ENCODE results near the gene RTN1.

The RTN1 gene

DNA sequence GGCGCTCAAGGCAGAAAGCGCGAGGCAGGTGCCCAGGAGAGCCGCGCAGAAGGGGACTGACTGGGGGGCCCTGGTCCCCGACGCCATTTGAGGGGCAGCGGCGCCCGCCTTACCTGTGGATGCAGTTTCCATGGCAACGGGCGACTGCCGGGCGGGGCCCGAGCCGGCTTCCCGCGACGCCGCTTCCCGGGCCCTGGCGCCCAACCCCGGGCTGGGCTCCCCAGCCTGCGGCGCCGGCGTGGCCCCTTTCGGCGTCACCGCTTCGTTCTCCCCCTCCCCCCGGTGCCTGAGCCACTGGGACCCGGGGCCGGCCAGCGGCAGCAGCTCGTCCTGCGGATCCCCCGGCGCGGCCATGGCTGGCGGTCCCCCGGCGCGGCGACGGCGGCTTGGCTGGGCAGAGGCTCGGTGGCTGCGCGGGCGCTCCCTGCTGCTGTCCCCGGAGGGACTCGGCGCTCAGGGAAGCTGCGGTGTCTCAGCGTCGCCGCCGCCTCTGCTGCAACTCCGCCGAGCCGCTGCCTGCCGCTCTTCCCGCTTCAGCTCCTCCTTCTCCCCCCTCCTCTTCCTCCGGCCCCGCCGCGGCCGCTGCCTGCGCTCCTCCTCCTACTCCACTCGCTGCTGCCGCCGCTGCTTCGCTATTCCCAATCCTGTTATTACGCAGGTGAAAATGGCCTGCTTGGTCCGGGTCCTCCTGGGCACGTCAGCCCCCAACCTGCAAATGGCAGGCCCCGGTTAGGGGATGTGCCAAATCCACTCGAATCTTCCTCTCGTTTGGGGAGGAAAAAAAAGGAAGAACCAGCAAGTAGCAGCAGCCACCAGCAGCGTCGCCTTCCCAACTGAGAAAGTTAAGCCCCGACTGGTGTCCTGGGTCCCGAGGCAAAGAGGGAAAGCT lies at the start of gene RTN1:
RTN1 (minus strand) TSS at position 500 of the 889 bp plus-strand sequence; CDS start at position 354, 146 bp downstream.
- no peak for DNase-seq (ENCODE audit: low read depth)

GRCh38 chr14:59920378-59920683 lies 49.8 kb upstream of the RTN1 start:
- no peak for DNase-seq (ENCODE audit: low read depth)

GRCh38 chr14:59919570-59920377 lies 49.2 kb upstream of the RTN1 start, which contains the start of gene LRRC9:
LRRC9 (plus strand) TSS chr14:59920144.
- peak; percentile 15 for DNase-seq (ENCODE audit: low read depth)

DNA sequence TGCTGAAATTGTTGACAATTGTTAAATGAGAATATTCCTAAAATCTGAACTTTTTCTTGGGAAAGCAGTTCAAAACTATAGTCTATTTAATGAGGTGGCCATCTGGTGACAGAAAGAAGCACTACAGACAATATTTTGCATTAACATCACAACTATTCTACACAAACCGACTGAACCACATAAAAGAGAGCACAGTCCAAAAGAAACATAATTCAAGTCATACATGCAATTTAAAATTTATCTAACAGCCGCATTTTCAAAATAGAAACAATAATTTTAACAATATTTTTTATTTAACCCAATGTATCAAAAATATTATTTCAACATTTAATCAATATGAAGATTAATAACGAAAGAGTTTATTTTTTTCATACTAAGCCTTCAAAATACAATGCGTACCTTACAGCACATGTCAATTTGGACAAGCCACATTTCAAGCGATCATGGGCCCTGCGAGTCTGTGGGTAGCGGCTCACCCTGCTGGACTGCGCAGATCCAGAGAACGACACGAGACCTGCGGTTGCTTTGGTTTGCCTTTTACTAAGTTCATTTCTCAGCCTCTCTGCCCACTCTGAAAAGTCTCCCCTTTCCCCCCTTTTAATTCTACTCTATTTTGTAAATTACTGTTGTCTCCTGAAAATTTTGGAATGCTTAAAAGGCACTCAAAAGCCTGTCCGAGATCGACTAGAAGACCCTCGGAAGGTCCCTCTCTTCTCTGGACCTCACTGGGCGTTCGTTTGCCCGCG lies 48.4 kb upstream of the RTN1 start:
- no peak for DNase-seq (ENCODE audit: low read depth)

- DNase-seq (ENCODE audit: low read depth): no peak
Measured at GRCh38 chr14:59913187-59913586, 42.6 kb upstream of the RTN1 start.

GRCh38 chr14:59912443-59912842 lies 41.9 kb upstream of the RTN1 start:
- DNase-seq (ENCODE audit: low read depth): no peak

DNA sequence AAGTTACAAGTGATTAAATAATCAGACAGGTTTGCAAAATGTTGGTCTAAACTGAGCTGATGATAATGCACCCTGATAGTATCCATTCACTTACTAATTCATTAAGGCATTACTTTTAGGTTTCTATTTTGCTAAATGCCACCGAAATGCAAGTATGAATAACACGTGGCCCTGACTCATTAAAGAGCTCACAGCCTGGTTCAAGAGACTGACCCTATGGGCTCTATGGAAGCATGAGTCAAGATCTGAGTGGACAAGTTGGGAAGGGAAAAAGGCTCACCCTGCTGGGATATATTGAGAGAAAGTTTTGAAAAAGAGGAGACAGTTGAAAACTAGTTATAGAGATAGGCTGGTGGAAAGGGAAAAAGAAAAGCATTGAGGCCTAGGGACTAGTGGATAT lies 34.6 kb upstream of the RTN1 start:
- no peak for DNase-seq (ENCODE audit: low read depth)

GRCh38 chr14:59904184-59904583 lies 33.6 kb upstream of the RTN1 start:
- DNase-seq (ENCODE audit: low read depth): no peak

GRCh38 chr14:59900556-59900955 lies 30.0 kb upstream of the RTN1 start:
- DNase-seq (ENCODE audit: low read depth): no peak

DNA sequence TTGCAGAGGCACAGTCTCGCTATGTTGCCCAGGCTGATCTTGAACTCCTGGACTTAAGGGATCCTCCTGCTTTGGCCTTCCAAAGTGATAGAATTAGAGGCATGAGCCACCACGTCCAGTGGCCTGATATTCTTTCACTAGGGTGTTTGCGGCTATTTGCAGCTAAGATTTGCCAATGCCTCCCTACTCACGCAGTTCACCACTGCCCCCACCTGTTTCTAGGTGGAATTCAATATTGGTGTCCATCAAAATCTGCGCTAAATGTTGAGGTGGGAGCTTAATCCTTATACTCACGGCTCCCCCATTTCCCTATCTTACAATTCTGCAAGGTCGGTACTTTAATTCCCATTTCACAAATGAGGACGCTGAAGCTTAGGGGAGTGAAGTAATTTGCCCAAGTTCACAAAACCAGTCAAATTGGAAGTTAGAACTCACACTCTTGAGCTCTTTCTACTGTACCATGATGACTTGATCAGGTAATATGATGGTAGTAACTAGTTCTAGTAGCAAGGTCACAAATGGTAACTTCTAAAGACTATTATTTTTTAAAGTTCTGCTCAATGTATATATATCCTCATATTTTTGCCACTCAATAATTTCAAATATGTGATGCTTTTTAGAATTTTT lies 27.3 kb upstream of the RTN1 start:
- DNase-seq (ENCODE audit: low read depth): no peak

- no peak for DNase-seq (ENCODE audit: low read depth)
Measured at GRCh38 chr14:59895721-59896120, 25.1 kb upstream of the RTN1 start.

GRCh38 chr14:59890676-59891075 lies 20.1 kb upstream of the RTN1 start:
- no peak for DNase-seq (ENCODE audit: low read depth)

DNA sequence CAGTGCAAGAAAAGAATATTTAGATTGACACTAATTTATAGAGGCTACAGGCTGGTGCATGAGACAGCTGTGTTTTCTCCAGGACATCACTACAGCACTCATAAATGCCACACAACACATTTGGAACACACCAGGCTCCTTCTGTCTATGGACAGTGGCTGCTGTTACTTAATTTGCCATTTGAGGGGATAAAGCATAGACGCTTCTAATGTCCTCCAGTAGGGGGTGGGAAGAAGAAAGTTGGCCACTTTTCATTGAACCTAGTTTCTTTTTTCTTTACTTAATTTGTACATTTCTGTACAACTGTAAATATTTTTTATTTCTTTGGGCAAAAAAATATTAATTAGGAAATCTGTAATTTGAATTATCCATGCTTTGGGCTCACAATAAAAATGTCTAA lies 12.4 kb upstream of the RTN1 start:
- DNase-seq (ENCODE audit: low read depth): no peak

GRCh38 chr14:59871166-59871495 lies 555 bp upstream of the RTN1 start:
- no peak for DNase-seq (ENCODE audit: low read depth)

GRCh38 chr14:59869381-59870255 lies 958 bp downstream of the RTN1 start:
- no peak for DNase-seq (ENCODE audit: low read depth)

DNA sequence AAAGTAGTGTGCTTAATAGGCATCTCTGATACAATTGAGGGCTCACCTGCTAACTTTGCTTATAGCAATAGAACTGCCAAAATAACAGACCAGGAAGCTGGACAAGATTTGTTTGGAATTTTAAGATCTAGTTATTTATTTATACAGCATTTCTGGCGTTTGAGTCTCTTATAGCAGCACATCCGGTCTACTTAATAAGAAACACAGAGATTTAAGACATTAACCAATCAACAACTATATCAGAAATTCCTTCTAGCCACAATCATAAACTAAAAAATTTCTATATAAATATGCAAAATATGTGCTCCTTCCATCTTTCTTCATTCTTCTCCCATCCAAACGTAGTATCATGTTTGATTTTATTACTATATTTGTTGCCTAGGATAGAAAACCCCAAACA lies 2.6 kb downstream of the RTN1 start:
- DNase-seq (ENCODE audit: low read depth): no peak

- no peak for DNase-seq (ENCODE audit: low read depth)
Measured at GRCh38 chr14:59863806-59864525, 6.6 kb downstream of the RTN1 start.

- DNase-seq (ENCODE audit: low read depth): no peak
Measured at GRCh38 chr14:59857328-59857727, 13.2 kb downstream of the RTN1 start.

GRCh38 chr14:59852350-59852749 lies 18.2 kb downstream of the RTN1 start:
- DNase-seq (ENCODE audit: low read depth): no peak

- no peak for DNase-seq (ENCODE audit: low read depth)
Measured at GRCh38 chr14:59850458-59850857, 20.1 kb downstream of the RTN1 start.
